ENCODE results near the gene SPTSSA.

DNA sequence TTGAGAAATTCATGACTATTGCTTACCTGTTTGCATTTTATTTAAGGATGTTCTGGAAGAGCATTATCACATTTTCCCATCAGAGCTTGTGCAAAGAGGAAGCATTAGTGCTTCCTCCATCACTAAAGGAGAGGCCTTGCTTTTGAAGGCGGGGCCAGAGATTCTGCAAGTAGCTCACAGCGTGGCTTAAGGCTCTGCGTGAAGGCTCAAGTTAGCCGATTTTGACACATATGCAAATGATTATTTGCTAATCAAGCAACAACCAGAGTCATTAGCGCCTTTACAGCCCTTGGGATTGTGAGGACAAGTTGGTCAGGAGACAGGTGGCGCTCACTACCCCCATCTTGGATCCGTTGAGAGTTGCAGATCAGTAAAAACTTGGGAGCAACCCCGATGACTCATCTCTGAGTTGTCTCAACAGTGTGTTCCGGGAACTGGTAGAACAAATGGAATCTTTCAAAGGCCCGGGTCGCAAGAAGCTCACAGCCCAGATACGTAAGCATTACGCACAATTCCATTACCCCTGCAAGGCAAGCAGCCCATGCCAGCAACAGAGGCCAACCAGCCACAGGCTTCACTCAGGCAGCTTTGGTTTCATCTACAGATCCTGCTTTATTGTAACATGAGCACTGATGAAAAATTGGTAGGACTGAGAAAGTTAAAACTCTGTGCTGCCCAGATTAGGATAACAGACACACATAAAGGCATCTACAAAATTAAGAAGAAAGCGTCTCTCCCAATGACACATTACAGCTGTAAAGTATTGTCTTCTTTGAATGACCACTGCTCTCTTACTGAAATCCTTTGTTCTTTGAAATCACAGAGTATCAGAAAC lies 34.9 kb upstream of the SPTSSA start:
- TF ChIP-seq, protein P1, sequence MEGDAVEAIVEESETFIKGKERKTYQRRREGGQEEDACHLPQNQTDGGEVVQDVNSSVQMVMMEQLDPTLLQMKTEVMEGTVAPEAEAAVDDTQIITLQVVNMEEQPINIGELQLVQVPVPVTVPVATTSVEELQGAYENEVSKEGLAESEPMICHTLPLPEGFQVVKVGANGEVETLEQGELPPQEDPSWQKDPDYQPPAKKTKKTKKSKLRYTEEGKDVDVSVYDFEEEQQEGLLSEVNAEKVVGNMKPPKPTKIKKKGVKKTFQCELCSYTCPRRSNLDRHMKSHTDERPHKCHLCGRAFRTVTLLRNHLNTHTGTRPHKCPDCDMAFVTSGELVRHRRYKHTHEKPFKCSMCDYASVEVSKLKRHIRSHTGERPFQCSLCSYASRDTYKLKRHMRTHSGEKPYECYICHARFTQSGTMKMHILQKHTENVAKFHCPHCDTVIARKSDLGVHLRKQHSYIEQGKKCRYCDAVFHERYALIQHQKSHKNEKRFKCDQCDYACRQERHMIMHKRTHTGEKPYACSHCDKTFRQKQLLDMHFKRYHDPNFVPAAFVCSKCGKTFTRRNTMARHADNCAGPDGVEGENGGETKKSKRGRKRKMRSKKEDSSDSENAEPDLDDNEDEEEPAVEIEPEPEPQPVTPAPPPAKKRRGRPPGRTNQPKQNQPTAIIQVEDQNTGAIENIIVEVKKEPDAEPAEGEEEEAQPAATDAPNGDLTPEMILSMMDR (IDR thresholded peaks at IDR 0.05) = no peak
- no peak for TF ChIP-seq EZH2 (IDR thresholded peaks at IDR 0.05; ENCODE audit: borderline replicate concordance, insufficient read depth, low read depth, low read length, poor library complexity, severe bottlenecking)

Data from B cell (primary cell).